Smooth muscle cell (in vitro differentiated cells): Measurements from ENCODE around the gene CSTF1. TPM values are rescaled to one million over a fixed set of nuclear protein-coding genes. Genes with fewer than 3 reads are reported as not detected.

Source experiments
- DNase-seq: peaks from one replicate; lab custom pipeline; 2025; ENCODE audit not compliant: unreplicated experiment; lab: John Stamatoyannopoulos, UW
- H2AFZ ChIP-seq: fragments of 200-600 bp; sonication (generic); 2 replicates; pipeline ENCODE4 v1.6.0; 2016; ENCODE audit warnings: antibody characterized with exemption, low read depth, mild to moderate bottlenecking
- H3F3A ChIP-seq: fragments of 200-600 bp; sonication (generic); 2 replicates; pipeline ENCODE4 v1.6.0; 2017; ENCODE audit warnings: antibody characterized with exemption, low read depth
- H3K27ac ChIP-seq: fragments of 200-600 bp; sonication (generic); 2 replicates; pipeline ENCODE4 v1.5.1; 2016; ENCODE audit warnings: low read depth, mild to moderate bottlenecking
- H3K27me3 ChIP-seq: fragments of 200-600 bp; sonication (generic); 2 replicates; pipeline ENCODE4 v1.6.1; 2016; ENCODE audit warnings: low read depth, mild to moderate bottlenecking
- H3K36me3 ChIP-seq: fragments of 200-600 bp; sonication (generic); 2 replicates; pipeline ENCODE4 v1.5.1; 2016; ENCODE audit warnings: low read depth
- H3K4me1 ChIP-seq: fragments of 200-600 bp; sonication (generic); 2 replicates; pipeline ENCODE4 v1.5.1; 2016; ENCODE audit warnings: low read depth
- H3K4me2 ChIP-seq: fragments of 200-600 bp; sonication (generic); 2 replicates; pipeline ENCODE4 v1.6.0; 2016; ENCODE audit warnings: mild to moderate bottlenecking
- H3K4me3 ChIP-seq: fragments of 200-600 bp; sonication (generic); 2 replicates; pipeline ENCODE4 v1.5.1; 2016; ENCODE audit warnings: mild to moderate bottlenecking
- H3K79me2 ChIP-seq: fragments of 200-600 bp; sonication (generic); 2 replicates; pipeline ENCODE4 v1.6.0; 2016; ENCODE audit warnings: low read depth, mild to moderate bottlenecking
- H3K9ac ChIP-seq: fragments of 200-600 bp; sonication (generic); 2 replicates; pipeline ENCODE4 v1.6.0; 2016; ENCODE audit warnings: low read depth
- H3K9me3 ChIP-seq: fragments of 200-600 bp; sonication (generic); replicated peaks from 2 replicates; pipeline ENCODE4 v1.5.1; 2016; ENCODE audit warnings: low read depth
- H4K20me1 ChIP-seq: fragments of 200-600 bp; sonication (generic); 2 replicates; pipeline ENCODE4 v1.6.0; 2016; ENCODE audit warnings: low read depth
- WGBS: methylation state at CpG from one replicate; pipeline ENCODE4 v1.1.7; 2016; ENCODE audit warnings: low lambda C conversion rate; 5-methylcytosine and 5-hydroxymethylcytosine counted together
- polyA plus RNA-seq: library from polyadenylated mRNA; unstranded; fragments of >200 nt; fragmentation: Nextera tagmentation; extraction: Ambion mirVana; gene quantifications from 2 replicates; pipeline ENCODE4 v1.2.1, GENCODE V29; 2016
- total RNA-seq: library from RNA; depleted of rRNA; stranded (reverse); fragments of >200 nt; gene quantifications from 2 replicates; pipeline ENCODE4 v1.2.3, GENCODE V29; 2014
- TF ChIP-seq, protein P1 (sequence below): fragments of 200-600 bp; sonication (generic); IDR thresholded peaks from 2 replicates; pipeline ENCODE4 v1.5.1; 2017; ENCODE audit warnings: borderline replicate concordance, mild to moderate bottlenecking, antibody characterized with exemption; ENCODE audit not compliant: insufficient read depth, poor library complexity, severe bottlenecking

CSTF1 gene
- total and polyA plus RNA-seq, 2 experiments from 2014 or later: 27.8 to 38.5 TPM

DNA sequence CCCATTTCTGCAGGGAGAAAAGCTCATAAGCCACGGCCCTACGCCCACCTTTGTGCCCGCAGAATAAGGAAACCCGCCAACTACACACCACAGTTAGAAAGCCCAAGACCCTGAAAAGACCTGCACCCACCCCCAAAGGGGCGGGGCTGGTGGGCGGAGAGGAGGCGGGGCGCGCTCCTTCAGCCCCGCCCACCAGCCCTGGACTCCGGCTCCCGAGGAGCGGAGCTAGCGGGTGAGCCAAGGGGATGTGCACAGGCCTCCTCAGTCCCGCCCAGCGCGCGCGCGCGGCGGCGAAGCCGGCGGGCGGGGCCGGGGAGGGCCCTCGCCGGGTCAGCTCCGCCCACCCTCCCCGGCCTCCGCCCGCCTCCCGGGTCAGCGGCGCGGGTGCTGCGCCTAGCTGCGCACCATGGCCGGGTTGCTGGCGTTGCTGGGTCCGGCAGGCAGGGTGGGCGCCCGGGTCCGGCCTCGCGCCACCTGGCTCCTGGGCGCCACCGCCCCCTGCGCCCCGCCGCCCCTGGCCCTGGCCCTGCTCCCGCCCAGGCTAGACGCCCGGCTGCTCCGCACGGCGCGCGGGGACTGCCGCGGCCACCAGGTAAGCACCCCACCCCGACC lies 33.7 kb upstream of the CSTF1 start, which contains the start of gene FAM210B:
FAM210B (plus strand) TSS at position 375 of the 612 bp plus-strand sequence; CDS start at position 407, 32 bp downstream.
- Histone ChIP-seq H2AFZ (peak within 1 kb of the TSS; percentile 99), H4K20me1 (peaks cover 25% of the 10 kb centered on the region), H3K4me2 (peak within 1 kb of the TSS; percentile 100), H3K4me3 (peak within 1 kb of the TSS; percentile 97), H3K9ac (peak within 1 kb of the TSS; percentile 73), H3K27ac (peak within 1 kb of the TSS; percentile 70), H3K36me3 (no peaks in the 10 kb centered on the region), H3F3A (peaks cover 6% of the 10 kb centered on the region), H3K79me2 (peaks cover 26% of the 10 kb centered on the region), H3K4me1 (peaks cover 17% of the 10 kb centered on the region), H3K27me3 (no peaks in the 10 kb centered on the region), H3K9me3 (no peaks in the 10 kb centered on the region)
- WGBS: 8% methylated on average over 12 of the region's 63 CpGs
- DNase-seq: peak; percentile 59
- TF ChIP-seq, protein P1, sequence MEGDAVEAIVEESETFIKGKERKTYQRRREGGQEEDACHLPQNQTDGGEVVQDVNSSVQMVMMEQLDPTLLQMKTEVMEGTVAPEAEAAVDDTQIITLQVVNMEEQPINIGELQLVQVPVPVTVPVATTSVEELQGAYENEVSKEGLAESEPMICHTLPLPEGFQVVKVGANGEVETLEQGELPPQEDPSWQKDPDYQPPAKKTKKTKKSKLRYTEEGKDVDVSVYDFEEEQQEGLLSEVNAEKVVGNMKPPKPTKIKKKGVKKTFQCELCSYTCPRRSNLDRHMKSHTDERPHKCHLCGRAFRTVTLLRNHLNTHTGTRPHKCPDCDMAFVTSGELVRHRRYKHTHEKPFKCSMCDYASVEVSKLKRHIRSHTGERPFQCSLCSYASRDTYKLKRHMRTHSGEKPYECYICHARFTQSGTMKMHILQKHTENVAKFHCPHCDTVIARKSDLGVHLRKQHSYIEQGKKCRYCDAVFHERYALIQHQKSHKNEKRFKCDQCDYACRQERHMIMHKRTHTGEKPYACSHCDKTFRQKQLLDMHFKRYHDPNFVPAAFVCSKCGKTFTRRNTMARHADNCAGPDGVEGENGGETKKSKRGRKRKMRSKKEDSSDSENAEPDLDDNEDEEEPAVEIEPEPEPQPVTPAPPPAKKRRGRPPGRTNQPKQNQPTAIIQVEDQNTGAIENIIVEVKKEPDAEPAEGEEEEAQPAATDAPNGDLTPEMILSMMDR: no peak

DNA sequence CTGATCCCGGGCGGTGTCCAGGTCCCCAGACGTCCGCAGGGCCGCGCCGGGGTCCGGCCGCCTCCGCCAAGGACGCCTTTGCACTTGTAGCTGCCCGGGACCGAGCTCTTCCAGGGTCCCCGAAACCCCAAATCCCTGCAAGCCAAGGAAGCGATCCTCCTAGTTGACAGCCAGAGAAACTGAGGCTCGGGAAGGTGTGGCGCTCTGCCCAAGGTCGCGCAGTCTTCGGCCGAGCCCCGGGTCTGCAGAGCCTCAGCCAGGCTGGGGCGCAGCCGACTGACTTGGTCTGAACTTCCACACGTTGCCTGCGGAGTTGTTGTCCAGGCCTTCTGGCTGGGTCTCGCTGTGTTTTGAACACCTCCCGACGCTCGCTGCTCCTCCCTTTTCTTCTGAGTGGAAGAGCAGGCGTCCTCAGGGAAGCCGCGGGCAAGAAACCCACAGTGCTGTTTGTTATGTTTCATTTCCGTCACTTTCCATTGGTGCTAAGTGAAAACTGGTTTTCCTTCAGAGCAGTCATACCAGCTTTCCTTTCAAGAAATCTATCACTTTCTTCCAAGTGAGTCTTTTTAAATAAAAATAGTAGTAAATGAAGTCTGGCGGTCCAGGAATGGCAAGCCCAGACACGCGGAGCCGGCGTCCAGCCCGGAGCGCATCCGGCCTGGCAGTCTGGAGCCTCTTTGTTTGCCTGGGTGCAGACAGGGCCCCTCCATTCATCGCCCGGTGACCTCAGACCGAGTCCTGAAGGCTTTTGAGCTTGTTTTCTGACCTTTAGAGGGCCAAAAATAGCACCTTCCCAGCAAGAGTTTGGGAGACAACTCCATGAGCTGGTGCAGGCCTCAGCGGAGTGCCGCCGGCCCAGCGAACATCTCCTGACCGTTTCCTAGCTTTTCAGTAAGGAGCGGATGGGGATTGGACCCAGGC lies 33.0 kb upstream of the CSTF1 start:
- peak overlapping the region; percentile 73 for H3K9ac ChIP-seq
- H3K9me3 ChIP-seq: no peaks in the 10 kb centered on the region
- H2AFZ ChIP-seq: peak overlapping the region; percentile 99
- peak overlapping the region; percentile 70 for H3K27ac ChIP-seq
- peak overlapping the region; percentile 97 for H3K4me3 ChIP-seq
- TF ChIP-seq, protein P1: no peak
- no peaks in the 10 kb centered on the region for H3K36me3 ChIP-seq
- H3K27me3 ChIP-seq: no peaks in the 10 kb centered on the region
- 12% methylated on average over 42 of the region's 51 CpGs for WGBS
- peak overlapping the region; percentile 100 for H3K4me2 ChIP-seq
- H3F3A ChIP-seq: peaks cover 6% of the 10 kb centered on the region
- peaks cover 17% of the 10 kb centered on the region for H3K4me1 ChIP-seq
- peak; percentile 25 for DNase-seq
- H4K20me1 ChIP-seq: peaks cover 32% of the 10 kb centered on the region
- H3K79me2 ChIP-seq: peaks cover 26% of the 10 kb centered on the region

DNA sequence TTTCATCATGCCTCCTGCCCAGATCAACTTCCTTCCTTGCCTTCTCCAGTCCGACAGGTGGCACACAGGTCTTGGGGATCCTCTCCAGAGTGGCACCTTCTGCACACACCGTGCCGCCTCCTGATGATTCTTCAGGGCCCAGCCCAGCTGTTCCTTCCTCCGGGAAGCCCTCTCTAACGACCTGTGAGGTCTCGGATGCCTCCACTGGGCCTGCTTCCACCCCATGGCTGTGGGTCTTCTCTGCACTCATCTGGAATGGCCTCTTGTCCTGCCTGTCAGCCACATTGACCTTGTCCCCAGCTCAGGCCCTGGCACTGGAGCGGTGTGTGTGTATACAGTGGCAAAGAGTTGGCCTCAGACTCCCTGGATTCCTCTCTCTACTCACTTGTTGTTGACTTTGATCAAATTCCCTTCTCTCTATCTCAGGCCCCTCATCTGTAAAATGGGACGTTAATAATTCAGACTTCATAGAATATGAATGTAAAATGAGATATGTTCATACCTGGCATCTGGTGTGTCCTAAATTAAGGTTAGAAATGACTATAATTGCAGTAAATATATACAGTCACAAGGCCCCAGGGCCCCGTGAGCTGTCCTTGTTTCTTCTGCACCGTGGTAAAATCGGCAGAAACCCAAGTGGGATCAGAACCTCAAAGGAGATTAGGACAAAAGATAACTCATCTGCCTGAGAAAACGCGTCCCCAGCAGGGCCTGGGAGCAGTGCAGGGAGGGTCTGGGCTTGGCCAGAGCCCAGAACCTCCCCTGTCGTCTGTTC lies 32.1 kb upstream of the CSTF1 start:
- Histone ChIP-seq H3K27me3 (no peaks in the 10 kb centered on the region), H3K9ac (no peak overlapping the region), H3K4me3 (peak overlapping the region; percentile 97), H4K20me1 (peaks cover 35% of the 10 kb centered on the region), H3K4me1 (peaks cover 17% of the 10 kb centered on the region), H3K9me3 (no peaks in the 10 kb centered on the region), H3K27ac (peak overlapping the region; percentile 70), H3K36me3 (no peaks in the 10 kb centered on the region), H3F3A (peaks cover 6% of the 10 kb centered on the region), H3K4me2 (peak overlapping the region; percentile 100), H3K79me2 (peaks cover 26% of the 10 kb centered on the region), H2AFZ (peak overlapping the region; percentile 99)
- 49% methylated on average over 14 of the region's 14 CpGs for WGBS
- DNase-seq: no peak
- TF ChIP-seq, protein P1: no peak
